Common myeloid progenitor, CD34-positive (primary cell): ENCODE measurements around the gene PCED1B.

Experiments used
- CTCF ChIA-PET: fragments of 350-600 bp; sonication (Branson Sonifier 250); formaldehyde crosslinking; loops from one replicate; lab custom pipeline; 2021; ENCODE audit warnings: antibody characterized with exemption; lab: Charles Lee
- POLR2A ChIA-PET: fragments of 350-600 bp; sonication (Branson Sonifier 250); formaldehyde crosslinking; loops from one replicate; lab custom pipeline; 2021; ENCODE audit warnings: antibody characterized with exemption; lab: Charles Lee
- DNase-seq, 3 donors: peaks; one replicate each; pipeline versions ENCODE4 v3.0.0 to v3.0.0-alpha.2; 2013
- H3K27ac ChIP-seq, 2 experiments: 1 replicate in 1 of 2; 2 replicates in 1 of 2; pipeline ENCODE4 v1.7.0; 2013; ENCODE audit warnings: inconsistent platforms in 2 of 2, low read length in 2 of 2, mild to moderate bottlenecking in 2 of 2, low read depth in 1 of 2, moderate library complexity in 1 of 2; ENCODE audit not compliant: severe bottlenecking in 2 of 2, insufficient read depth in 1 of 2, poor library complexity in 1 of 2
- H3K27me3 ChIP-seq, 5 experiments: replicated peaks in 2 of 5; 1 replicate in 3 of 5; 2 replicates in 2 of 5; pipeline versions ENCODE4 v1.6.1 to v1.7.0; 2013; ENCODE audit warnings: low read length in 4 of 5, mild to moderate bottlenecking in 2 of 5, moderate library complexity in 2 of 5, inconsistent platforms in 1 of 5; ENCODE audit not compliant: insufficient read depth in 5 of 5, control insufficient read depth in 4 of 5
- H3K36me3 ChIP-seq, 4 experiments: 1 replicate in 2 of 4; 2 replicates in 2 of 4; pipeline versions ENCODE4 v1.6.1 to v1.7.0; 2013; ENCODE audit warnings: low read length in 3 of 4, control low read depth in 1 of 4, mild to moderate bottlenecking in 1 of 4; ENCODE audit not compliant: control insufficient read depth in 4 of 4, insufficient read depth in 4 of 4
- H3K4me1 ChIP-seq, 4 experiments: 1 replicate in 3 of 4; 2 replicates in 1 of 4; pipeline versions ENCODE4 v1.6.1 to v1.7.1; 2013; ENCODE audit warnings: low read length in 3 of 4, mild to moderate bottlenecking in 3 of 4, control low read depth in 1 of 4, inconsistent platforms in 1 of 4, moderate library complexity in 1 of 4; ENCODE audit not compliant: control insufficient read depth in 4 of 4, insufficient read depth in 4 of 4; ENCODE audit errors: control extremely low read depth in 1 of 4
- H3K4me3 ChIP-seq, 7 experiments: 1 replicate in 4 of 7; 2 replicates in 3 of 7; pipeline versions ENCODE4 v1.5.1 to v1.7.0; 2013; ENCODE audit warnings: mild to moderate bottlenecking in 7 of 7, low read length in 6 of 7, moderate library complexity in 6 of 7, inconsistent platforms in 2 of 7, low read depth in 2 of 7, control low read depth in 1 of 7; ENCODE audit not compliant: insufficient read depth in 4 of 7, control insufficient read depth in 1 of 7; ENCODE audit errors: extremely low read depth in 1 of 7
- H3K9me3 ChIP-seq, 5 experiments: 1 replicate in 4 of 5; 2 replicates in 1 of 5; pipeline versions ENCODE4 v1.6.1 to v1.7.1; 2013; ENCODE audit warnings: low read length in 4 of 5, mild to moderate bottlenecking in 2 of 5, inconsistent platforms in 1 of 5, low read depth in 1 of 5, moderate library complexity in 1 of 5; ENCODE audit not compliant: control insufficient read depth in 4 of 5, insufficient read depth in 2 of 5; ENCODE audit errors: control extremely low read depth in 1 of 5
- WGBS: methylation state at CpG from one replicate; pipeline ENCODE4 v1.1.5; 2013; ENCODE audit not compliant: insufficient coverage; 5-methylcytosine and 5-hydroxymethylcytosine counted together

The PCED1B gene

DNA sequence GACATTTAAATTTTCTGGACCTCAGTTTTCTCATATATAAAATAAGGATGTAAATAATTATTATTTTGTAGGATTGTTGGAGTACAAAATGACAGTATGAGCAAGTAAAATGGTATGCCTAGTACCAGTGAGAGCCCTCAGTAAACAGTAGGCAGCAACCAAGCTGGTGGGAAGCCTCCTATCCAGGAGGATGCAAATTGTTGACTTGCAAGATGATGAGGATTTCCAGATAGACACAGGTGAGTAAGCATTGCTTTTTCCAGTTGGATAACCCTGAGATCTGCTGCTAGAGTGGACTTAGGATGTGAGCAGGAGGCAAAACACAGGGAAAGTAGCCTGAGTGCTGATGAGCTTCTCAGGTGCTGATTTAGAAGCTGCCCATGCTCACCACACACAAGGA lies 28.5 kb downstream of the PCED1B start:
- POLR2A ChIA-PET: no interaction called here
- no peaks in the 10 kb centered on the region for H3K9me3 ChIP-seq

DNA sequence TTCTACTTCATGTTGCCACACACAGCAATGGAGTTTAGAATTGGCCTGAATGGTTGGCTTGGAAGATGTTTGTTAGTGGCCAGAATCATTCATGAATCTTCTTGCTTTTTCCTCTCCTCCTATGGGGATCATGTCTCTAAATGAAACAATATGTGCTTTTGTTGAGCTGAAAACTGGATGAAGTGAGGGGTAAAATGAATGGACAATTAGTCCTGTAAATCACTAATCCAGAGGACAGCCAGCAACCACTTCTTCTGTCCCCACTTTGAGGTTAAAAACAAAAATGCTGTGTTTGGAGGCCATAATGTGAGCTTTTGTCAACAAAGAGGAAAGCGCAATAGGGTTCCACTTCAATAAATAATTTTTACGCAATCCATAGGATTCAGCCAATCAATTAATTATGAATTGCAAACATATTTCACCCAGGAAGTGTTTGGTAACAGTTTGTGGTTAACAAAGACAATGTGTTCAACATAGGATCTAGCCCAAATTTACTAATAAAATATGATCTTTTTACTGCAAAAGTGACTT lies 30.7 kb downstream of the PCED1B start:
- H3K9me3 ChIP-seq: no peaks in the 10 kb centered on the region
- no peak overlapping the region for H3K27ac ChIP-seq
- ChIA-PET CTCF (no interaction called here), POLR2A (no interaction called here)
- no peaks in the 10 kb centered on the region for H3K27me3 ChIP-seq
- H3K4me3 ChIP-seq: no peak overlapping the region
- H3K4me1 ChIP-seq: peaks cover 0 to 3% (median 1%) of the 10 kb centered on the region in 4 experiments
- no peak for DNase-seq
- WGBS: 100% methylated on average over 1 of the region's 2 CpGs
- H3K36me3 ChIP-seq: no peaks in the 10 kb centered on the region

More for the DNA sequence above, 28.5 kb downstream of the PCED1B start:
- Histone ChIP-seq H3K27ac (no peak overlapping the region), H3K4me1 (peaks cover 0 to 3% (median 1%) of the 10 kb centered on the region in 4 experiments), H3K36me3 (no peaks in the 10 kb centered on the region), H3K4me3 (no peak overlapping the region), H3K27me3 (no peaks in the 10 kb centered on the region)
- CTCF ChIA-PET: interaction anchor here (2.0 kb wide), 1 partner anchor 12 kb away, joined by 4 read pairs; no protein-coding TSS in a partner anchor
- no peak for DNase-seq

DNA sequence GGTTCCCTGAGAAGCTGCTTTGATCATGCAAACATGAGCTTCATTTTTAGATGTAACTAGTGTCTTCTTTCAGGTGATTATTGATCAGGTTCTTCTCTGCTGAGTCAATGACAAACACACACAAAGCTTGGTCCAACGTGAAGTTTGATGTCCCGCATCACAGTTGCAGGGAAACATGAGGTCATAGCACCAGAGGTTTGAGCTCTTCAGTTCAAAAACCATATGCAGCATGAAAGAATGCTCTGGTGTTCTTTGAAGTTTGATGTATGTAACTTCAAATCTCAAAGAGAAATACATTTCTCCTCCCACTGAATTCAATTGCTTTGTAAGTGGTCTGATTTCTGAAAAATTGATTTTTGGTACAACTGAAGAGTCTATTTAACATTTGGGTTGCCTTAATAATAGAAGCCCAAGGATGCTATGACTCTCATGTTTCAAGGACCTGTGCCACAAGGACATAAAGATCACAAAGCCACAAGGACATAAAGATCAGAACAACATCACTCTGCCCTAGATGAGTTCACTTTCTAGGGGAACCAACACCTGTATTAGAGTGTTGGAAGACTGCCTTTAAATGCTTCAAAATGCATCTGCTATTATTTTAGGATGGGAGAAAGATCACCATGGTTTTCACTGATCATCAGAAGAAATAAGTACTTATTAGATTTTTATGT lies 31.4 kb downstream of the PCED1B start:
- DNase-seq: no peak
- ChIA-PET CTCF (no interaction called here), POLR2A (no interaction called here)
- 100% methylated on average over 2 of the region's 2 CpGs for WGBS
- Histone ChIP-seq H3K36me3 (no peaks in the 10 kb centered on the region), H3K27ac (no peak overlapping the region), H3K4me3 (no peak overlapping the region), H3K9me3 (no peaks in the 10 kb centered on the region), H3K27me3 (no peaks in the 10 kb centered on the region), H3K4me1 (peaks cover 0 to 3% (median 1%) of the 10 kb centered on the region in 4 experiments)

DNA sequence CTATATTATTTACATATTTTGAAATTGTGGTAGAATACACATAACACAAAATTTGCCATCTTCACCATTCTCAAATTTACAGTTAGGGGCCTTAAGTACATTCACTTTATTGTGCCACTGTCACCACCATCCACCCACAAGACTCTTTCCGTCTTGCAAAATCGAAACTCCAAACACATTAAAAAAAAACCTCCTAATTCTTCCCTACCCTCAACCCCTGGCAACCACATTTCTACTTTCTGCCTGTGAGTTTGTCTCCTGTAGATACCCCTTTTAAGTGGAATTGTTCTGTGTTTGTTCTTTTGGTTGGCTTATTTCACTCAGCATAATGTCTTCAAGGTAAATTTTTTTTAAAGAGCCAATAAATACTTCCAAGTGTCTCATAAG lies 32.0 kb downstream of the PCED1B start:
- Histone ChIP-seq H3K4me3 (no peak overlapping the region), H3K27me3 (no peaks in the 10 kb centered on the region), H3K36me3 (no peaks in the 10 kb centered on the region), H3K27ac (no peak overlapping the region), H3K9me3 (no peaks in the 10 kb centered on the region), H3K4me1 (peaks cover 0 to 3% (median 1%) of the 10 kb centered on the region in 4 experiments)
- CTCF ChIA-PET: no interaction called here
- no peak for DNase-seq
- WGBS: 93% methylated on average over 2 of the region's 2 CpGs
- POLR2A ChIA-PET: no interaction called here

DNA sequence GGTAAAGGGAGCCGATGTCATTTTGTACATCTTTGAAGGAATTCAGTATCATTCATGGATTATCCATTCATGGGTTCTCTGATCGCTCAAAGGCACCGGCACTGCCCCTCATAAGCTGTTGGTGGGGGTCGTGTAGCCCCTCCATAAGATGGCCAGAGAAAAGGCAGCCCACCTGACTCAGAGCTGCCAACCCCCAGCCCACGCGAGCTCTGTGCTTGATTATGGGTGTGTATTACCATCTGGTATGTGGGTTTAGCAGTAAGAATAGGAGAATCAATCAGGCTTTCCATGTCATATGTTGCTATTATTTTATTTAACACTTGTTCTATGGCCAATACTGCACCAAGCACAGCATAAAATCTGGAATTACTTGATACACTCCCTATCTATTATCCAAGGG lies 32.4 kb downstream of the PCED1B start:
- POLR2A ChIA-PET: no interaction called here

DNA sequence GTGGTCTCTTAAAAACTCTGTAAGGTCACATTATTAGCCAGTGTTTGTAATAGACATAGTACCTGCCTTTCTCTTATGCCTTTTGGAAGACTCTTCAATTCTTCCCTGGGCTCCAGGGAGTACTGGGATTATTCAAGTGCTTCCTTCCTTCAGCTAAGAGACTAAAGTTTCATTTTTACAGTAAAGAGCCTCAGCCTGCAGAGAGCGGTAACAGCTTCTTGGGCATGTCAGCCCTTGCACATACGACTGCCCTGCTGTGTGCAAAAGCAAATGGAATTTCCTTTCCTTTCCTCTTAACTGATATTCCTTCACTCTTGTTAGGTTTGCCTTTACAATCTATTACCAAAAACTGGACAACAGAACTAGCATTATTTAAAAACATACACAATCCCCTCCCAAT lies 33.3 kb downstream of the PCED1B start:
- Histone ChIP-seq H3K27me3 (no peaks in the 10 kb centered on the region), H3K4me1 (peaks cover 0 to 3% (median 1%) of the 10 kb centered on the region in 4 experiments), H3K9me3 (no peaks in the 10 kb centered on the region), H3K27ac (no peak overlapping the region), H3K4me3 (no peak overlapping the region), H3K36me3 (no peaks in the 10 kb centered on the region)
- WGBS: 94% methylated on average over 2 of the region's 2 CpGs
- DNase-seq: no peak
- ChIA-PET POLR2A (no interaction called here), CTCF (no interaction called here)

More for the DNA sequence above, 32.4 kb downstream of the PCED1B start:
- Histone ChIP-seq H3K27ac (no peak overlapping the region), H3K36me3 (no peaks in the 10 kb centered on the region), H3K27me3 (no peaks in the 10 kb centered on the region), H3K4me1 (peaks cover 0 to 3% (median 1%) of the 10 kb centered on the region in 4 experiments), H3K9me3 (no peaks in the 10 kb centered on the region), H3K4me3 (no peak overlapping the region)
- no peak for DNase-seq
- CTCF ChIA-PET: no interaction called here
- WGBS: 100% methylated on average over 3 of the region's 6 CpGs

DNA sequence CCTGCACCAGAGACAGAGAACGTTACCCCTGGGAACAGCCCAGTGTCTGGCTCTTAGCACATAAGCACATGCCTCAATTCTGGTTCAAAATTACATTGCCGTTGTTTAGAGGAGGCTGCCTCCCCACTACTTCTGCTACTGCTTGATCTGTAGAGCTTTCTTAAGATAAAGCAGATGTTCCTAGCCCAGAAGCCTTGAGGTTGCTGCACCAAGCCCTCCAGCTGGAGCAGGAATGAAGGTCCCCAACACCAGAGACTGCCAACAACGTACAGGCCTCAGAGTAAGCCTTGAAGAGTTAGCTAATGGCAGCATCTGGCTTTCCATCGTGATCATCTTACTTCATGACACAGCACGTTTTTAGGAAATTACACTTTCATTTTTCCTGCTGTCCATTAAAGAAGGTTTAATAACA lies 35.1 kb downstream of the PCED1B start:
- H3K27me3 ChIP-seq: no peaks in the 10 kb centered on the region
- DNase-seq: no peak
- H3K4me3 ChIP-seq: no peak overlapping the region
- WGBS: 88% methylated on average over 3 of the region's 5 CpGs
- H3K9me3 ChIP-seq: peaks cover 0 to 1% (median 0%) of the 10 kb centered on the region in 5 experiments
- ChIA-PET POLR2A (no interaction called here), CTCF (no interaction called here)
- no peaks in the 10 kb centered on the region for H3K36me3 ChIP-seq
- no peak overlapping the region for H3K27ac ChIP-seq
- H3K4me1 ChIP-seq: no peaks in the 10 kb centered on the region
